Upper lobe of left lung (tissue), 6 donors: Measurements from ENCODE around the gene AWAT1. TPM values are rescaled to one million over a fixed set of nuclear protein-coding genes. Genes with fewer than 3 reads are reported as not detected.

Experiments
- ATAC-seq, 2 donors: fragments of 200-7000 bp; cut with Tn5 transposase; one replicate each; pipeline ENCODE4 v1.9.1; 2022; ENCODE audit warnings: mild to moderate bottlenecking in 2 of 2, moderate library complexity in 2 of 2; ENCODE audit not compliant: low FRiP score in 2 of 2
- DNase-seq, 2 donors: peaks; one replicate each; pipeline ENCODE4 v3.0.0-alpha.2; 2019 to 2020
- H3K27ac ChIP-seq, 4 donors: fragments of 200-600 bp; sonication (generic); one replicate each; pipeline ENCODE4 v1.5.1; 2016 to 2019
- H3K27me3 ChIP-seq, 4 donors: fragments of 200-600 bp; sonication (generic); one replicate each; pipeline ENCODE4 v1.5.1; 2017 to 2019
- H3K36me3 ChIP-seq, 4 donors: fragments of 200-600 bp; sonication (generic); one replicate each; pipeline ENCODE4 v1.5.1; 2016 to 2019
- H3K4me1 ChIP-seq, 4 donors: fragments of 200-600 bp; sonication (generic); one replicate each; pipeline ENCODE4 v1.5.1; 2018 to 2019
- H3K4me3 ChIP-seq, 4 donors: fragments of 200-600 bp; sonication (generic); one replicate each; pipeline ENCODE4 v1.5.1; 2017 to 2019; ENCODE audit warnings: mild to moderate bottlenecking in 2 of 4, moderate library complexity in 1 of 4
- H3K9me3 ChIP-seq, 4 donors: fragments of 200-600 bp; sonication (generic); one replicate each; pipeline ENCODE4 v1.5.1; 2018 to 2019
- CTCF ChIP-seq, 6 experiments: fragments of 450-650 bp in 4 of 6; fragments of 200-600 bp in 2 of 6; sonication (generic) in 2 of 6; IDR thresholded peaks; one replicate each; pipeline ENCODE4 v1.5.1; 2016 to 2019; ENCODE audit warnings: antibody characterized with exemption in 6 of 6
- EP300 ChIP-seq, 4 donors: sonication (generic); formaldehyde crosslinking; IDR thresholded peaks; one replicate each; pipeline ENCODE4 v1.5.1; 2017; ENCODE audit warnings: antibody characterized with exemption in 4 of 4, control low read depth in 2 of 4
- POLR2A ChIP-seq, 4 donors: fragments of 450-650 bp; IDR thresholded peaks; one replicate each; pipeline ENCODE4 v1.5.1; 2016 to 2017; ENCODE audit warnings: antibody characterized with exemption in 4 of 4, mild to moderate bottlenecking in 2 of 4
- POLR2AphosphoS5 ChIP-seq, 2 donors: sonication (generic); formaldehyde crosslinking; IDR thresholded peaks; one replicate each; pipeline ENCODE4 v1.5.1; 2017; ENCODE audit warnings: antibody characterized with exemption in 2 of 2
- WGBS, 2 donors: methylation state at CpG; one replicate each; pipeline ENCODE4 v1.1.5; 2017 to 2018; 5-methylcytosine and 5-hydroxymethylcytosine counted together
- total RNA-seq, 6 donors: library from RNA; depleted of rRNA in 4 of 6; stranded (reverse); fragments of >200 nt in 4 of 6; gene quantifications; one replicate each; pipeline versions ENCODE4 v1.1.0 to v1.2.1, GENCODE V29; 2016 to 2021
- donor health status: DM: no; HTN: no; CAD: no; lungs with moderate emphysema.
- donor health status: DM: no; HTN: yes; CAD: no; lungs with severe emphysema.

Gene AWAT1
- total RNA-seq, 6 donors from 2014 or later: not detected

- H3K36me3 ChIP-seq: no peaks in the 10 kb centered on the region
- no peak for ATAC-seq
- no peaks in the 10 kb centered on the region for H3K4me1 ChIP-seq
- H3K9me3 ChIP-seq: no peaks in the 10 kb centered on the region
- no peak overlapping the region for H3K27ac ChIP-seq
- no peaks in the 10 kb centered on the region for H3K27me3 ChIP-seq
- WGBS, 2 donors: 59 to 83% methylated on average over 3 of the region's 3 CpGs
- no peak for DNase-seq
- no peak for TF ChIP-seq EP300 (IDR thresholded peaks at IDR 0.05)
- no peak for TF ChIP-seq POLR2AphosphoS5 (IDR thresholded peaks at IDR 0.05)
- no peak for TF ChIP-seq CTCF (IDR thresholded peaks at IDR 0.05)
- TF ChIP-seq POLR2A (IDR thresholded peaks at IDR 0.05): no peak
- no peak overlapping the region for H3K4me3 ChIP-seq
These were observed 19.1 kb downstream of the AWAT1 start for GRCh38 chrX:70253377-70254062.

- TF ChIP-seq EP300 (IDR thresholded peaks at IDR 0.05) (no peak), POLR2AphosphoS5 (IDR thresholded peaks at IDR 0.05) (no peak), POLR2A (IDR thresholded peaks at IDR 0.05) (no peak), CTCF (IDR thresholded peaks at IDR 0.05) (no peak)
- Histone ChIP-seq H3K27me3 (no peaks in the 10 kb centered on the region), H3K27ac (no peak overlapping the region), H3K36me3 (no peaks in the 10 kb centered on the region), H3K4me1 (no peaks in the 10 kb centered on the region), H3K9me3 (no peaks in the 10 kb centered on the region), H3K4me3 (no peak overlapping the region)
- ATAC-seq (no peak), DNase-seq (no peak)
- 68 to 88% methylated on average over 1 of the region's 1 CpG for WGBS, 2 donors
These were observed 19.6 kb downstream of the AWAT1 start for GRCh38 chrX:70254063-70254400.

GRCh38 chrX:70254909-70255308 lies 20.5 kb downstream of the AWAT1 start:
- DNase-seq (no peak), ATAC-seq (no peak)
- WGBS, 2 donors: 71 to 90% methylated on average over 3 of the region's 3 CpGs
- no peaks in the 10 kb centered on the region for H3K4me1 ChIP-seq
- no peak overlapping the region for H3K27ac ChIP-seq
- H3K27me3 ChIP-seq: no peaks in the 10 kb centered on the region
- no peak overlapping the region for H3K4me3 ChIP-seq
- TF ChIP-seq POLR2AphosphoS5 (IDR thresholded peaks at IDR 0.05) (no peak), EP300 (IDR thresholded peaks at IDR 0.05) (no peak), CTCF (IDR thresholded peaks at IDR 0.05) (no peak)
- no peaks in the 10 kb centered on the region for H3K9me3 ChIP-seq
- H3K36me3 ChIP-seq: no peaks in the 10 kb centered on the region

GRCh38 chrX:70255452-70255851 lies 21.0 kb downstream of the AWAT1 start:
- no peaks in the 10 kb centered on the region for H3K27me3 ChIP-seq
- no peaks in the 10 kb centered on the region for H3K4me1 ChIP-seq
- H3K9me3 ChIP-seq: no peaks in the 10 kb centered on the region
- WGBS, 2 donors: 75 to 85% methylated on average over 2 of the region's 2 CpGs
- H3K4me3 ChIP-seq: no peak overlapping the region
- no peak for DNase-seq
- H3K36me3 ChIP-seq: no peaks in the 10 kb centered on the region
- ATAC-seq: peak in 1 of 2 donors; percentile 78
- no peak for TF ChIP-seq POLR2AphosphoS5 (IDR thresholded peaks at IDR 0.05)
- no peak for TF ChIP-seq CTCF (IDR thresholded peaks at IDR 0.05)
- no peak for TF ChIP-seq POLR2A (IDR thresholded peaks at IDR 0.05)
- no peak for TF ChIP-seq EP300 (IDR thresholded peaks at IDR 0.05)
- no peak overlapping the region for H3K27ac ChIP-seq
